GM19397 (cell line): Measurements from ENCODE around the gene CYTH4.

Experiments used
- ATAC-seq: cut with Tn5 transposase; IDR thresholded peaks from one replicate; pipeline ENCODE4 v1.9.1; 2021; ENCODE audit warnings: mild to moderate bottlenecking, moderate library complexity; ENCODE audit not compliant: unreplicated experiment

The CYTH4 gene

DNA sequence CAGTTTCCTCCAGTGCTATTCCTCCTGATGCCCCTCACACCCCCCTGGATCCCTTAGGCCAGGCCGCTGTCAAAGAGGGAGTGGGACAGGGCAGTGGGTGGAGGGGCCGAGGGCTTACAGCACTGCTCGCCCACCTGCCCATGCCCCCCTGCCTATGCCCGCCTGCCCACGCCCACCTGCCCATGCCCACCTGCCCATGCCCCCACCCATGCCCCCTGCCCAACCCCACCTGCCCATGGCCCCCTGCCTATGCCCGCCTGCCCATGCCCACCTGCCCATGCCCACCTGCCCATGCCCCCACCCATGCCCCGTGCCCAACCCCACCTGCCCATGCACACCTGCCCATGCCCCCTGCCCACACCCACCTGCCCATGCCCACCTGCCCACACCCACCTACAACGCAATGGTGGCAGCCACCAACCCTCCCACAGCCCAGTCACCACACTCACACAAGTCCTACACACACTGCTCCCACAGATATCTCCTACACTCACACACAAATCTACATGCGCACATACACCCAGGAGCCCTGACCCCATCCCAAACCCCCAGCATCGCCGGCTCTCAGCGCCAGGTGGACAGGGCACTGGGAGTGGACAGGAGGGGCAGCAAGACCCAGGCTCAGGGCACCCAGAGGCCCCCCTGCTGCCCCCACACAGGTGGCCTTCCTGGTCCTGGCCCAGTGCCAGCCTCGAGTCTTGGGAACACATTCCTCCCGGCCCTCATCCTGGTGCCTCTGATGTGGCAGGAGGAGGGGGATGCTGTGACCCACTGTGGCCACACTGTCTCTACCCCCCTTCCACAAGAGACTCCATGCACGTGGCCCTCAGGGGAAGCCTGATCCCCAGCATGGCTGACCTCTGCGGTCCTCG lies 61.8 kb downstream of the CYTH4 start:
- no peak for ATAC-seq

DNA sequence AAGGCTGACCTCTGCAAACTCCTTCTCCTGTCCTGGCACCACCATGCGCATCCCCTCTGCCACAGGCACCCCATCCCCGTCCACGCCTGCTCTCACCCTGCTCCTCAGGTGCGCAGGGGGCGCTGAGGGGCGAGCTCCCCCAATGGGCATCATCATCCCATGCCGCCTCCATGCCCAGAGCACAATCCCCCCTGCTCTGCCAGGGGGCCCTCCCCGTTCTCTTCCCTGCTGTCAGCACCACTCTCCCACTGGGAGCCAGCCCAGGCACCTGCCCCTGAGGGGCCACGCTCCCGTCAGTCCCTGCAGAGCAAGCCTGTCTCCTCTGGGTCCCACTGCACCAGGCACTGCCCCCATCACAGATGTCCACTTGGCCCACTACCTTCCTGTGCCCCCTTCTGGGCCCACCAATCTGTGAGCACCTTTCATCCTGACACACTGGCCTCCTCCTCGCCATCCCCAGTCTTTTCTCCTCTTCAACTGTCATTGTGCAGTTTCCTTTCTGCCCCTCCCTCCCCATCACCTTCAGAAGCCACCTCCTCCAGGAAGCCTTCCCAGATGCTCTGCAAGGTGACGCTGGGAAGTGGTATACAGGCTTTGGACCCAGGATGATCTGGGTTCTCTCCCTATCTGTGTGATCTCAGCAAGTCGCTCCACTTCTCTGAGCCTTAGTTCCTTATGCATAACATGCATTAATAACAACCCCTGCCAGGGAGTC lies 62.6 kb downstream of the CYTH4 start:
- ATAC-seq, result no peak

DNA sequence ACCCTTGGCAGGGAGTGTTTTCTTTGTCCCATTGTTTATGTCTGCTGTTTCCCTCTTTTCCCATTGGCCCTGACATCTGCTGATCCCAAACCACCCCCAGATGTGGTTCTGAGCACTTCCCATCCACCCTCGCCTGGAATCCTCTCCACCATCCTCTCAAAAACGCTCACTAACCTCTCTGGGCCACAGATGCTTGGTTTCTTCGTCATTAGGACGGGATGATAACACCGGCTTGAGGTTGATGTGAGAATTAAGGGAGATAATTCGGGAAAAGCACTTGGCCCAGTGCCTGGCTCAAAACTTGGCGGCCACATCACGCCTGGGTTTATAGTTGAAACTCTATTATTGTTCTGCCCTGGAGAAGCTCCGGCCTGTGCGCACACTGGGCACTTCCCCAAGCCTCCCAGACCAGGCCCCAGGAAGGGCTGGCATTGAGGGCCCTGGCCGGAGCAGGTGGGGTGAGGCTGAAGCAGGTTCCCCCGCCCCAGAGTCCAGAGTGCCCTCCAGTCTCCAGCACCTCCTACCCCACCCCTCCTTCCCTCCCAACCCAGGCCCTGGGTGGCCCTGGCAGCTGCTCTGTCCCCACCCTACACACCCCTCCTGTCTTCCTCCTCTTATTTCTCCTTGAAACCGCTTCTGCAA lies 63.7 kb downstream of the CYTH4 start:
- no peak for ATAC-seq

DNA sequence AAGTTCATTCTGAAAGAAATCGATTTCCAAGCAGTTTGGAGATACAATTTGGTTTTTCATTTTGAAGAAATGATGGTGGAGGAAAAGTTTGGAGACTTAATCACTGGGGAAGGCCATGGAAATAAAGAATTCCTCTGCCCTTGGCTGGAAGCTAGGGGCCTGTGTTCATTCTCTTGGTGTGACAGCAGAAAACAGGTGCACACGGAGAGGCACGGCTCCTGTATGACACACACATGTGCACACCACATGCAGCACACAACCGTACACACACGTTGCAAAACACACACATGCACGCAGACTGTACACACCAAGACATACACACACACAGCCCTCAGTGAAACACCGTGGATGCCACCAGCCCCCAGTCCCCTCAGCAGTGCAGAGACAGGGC lies 64.2 kb downstream of the CYTH4 start:
- no peak for ATAC-seq

DNA sequence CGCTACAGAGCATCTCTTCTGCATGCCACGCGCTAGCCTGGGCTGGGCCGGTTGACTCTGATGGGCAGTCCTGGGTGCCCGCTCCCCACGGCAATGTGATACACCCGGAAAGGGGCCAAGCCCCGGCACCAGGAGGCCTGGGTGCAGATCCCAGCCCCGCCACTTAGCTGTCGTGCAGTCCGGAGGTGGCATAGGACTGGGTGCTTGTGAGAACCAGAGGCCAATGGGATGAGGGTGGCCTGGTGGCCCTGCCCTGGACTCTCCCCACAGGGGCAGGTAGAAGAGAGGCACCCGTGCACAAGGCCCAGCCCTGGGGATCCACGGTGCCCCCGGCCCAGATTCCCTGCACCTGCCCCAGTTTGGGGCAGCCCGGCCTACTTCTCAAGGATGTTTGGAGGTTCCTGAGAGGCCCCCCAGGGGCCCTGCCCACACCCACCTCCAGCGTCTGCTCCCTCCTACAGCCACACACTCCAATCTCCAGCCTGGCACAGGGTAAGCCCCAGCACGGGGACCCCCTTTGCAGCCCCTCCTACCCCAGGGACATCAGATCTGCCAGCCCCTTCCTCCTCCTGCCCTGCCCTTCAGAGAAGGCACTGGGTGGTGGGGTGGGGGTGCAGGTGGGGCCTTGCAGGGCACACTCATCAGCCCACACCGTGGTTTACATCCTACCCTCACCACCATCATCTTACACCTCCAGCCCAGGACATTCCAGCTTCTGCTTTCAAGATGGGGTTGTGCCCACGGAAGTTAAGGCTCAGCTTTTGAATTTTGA lies 66.9 kb downstream of the CYTH4 start:
- no peak for ATAC-seq

DNA sequence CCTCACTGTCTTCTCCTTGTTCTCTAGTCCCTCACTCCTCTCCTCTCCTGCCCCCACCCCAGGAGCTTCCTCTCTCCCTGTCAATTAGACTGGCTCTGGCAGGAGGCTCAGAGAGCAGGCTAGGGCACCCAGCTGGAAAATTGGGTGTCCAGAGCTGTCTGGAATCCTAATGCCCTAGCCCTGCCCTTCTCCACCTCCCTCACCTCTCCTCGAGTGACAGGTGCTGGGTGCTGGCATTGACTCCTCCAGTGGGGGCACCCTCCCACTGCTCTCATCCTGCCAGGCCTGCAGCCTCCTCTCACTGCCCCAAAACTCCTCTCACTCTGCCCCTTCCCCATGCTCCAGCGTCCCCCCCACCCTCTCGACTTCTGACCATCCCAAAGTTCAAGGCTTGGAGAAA lies 68.9 kb downstream of the CYTH4 start:
- no peak for ATAC-seq

DNA sequence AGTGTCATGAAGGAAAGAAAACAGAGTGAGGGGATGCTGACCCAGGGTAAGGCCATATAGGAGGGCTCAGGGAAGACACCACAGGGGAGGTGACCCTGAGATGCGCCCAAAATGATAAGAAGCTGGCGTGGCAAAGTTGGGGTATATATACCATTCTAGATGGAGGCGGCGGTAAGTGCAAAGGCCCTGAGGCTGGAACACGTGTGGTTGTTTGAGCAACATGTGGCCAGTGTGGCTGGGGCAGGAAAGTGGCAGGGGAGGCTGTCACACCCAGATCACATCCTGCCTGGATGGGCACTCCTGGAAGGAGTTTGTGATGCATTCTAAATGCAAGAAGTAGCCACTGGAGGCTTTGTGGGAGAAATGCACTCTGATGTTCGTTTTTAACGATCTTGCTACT lies 70.2 kb downstream of the CYTH4 start:
- ATAC-seq, result no peak

DNA sequence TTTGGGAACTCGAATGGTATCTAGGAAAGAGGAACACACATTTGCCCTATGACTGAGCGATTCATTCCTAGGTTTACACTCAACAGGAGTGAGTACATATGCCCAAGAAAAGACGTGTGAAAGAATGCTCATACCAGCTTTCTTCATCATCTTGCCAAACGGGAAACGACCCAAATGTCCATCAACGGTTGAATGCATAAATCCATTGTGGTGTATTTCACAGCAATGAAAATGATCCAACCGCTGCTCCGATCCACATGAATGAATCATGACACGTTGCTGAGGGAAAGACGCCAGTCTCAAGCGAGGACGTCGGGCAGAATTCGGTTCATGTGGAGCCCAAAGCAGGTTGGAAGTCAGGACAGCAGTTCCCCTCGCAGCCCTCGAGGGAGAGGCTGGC lies 71.5 kb downstream of the CYTH4 start:
- no peak for ATAC-seq

DNA sequence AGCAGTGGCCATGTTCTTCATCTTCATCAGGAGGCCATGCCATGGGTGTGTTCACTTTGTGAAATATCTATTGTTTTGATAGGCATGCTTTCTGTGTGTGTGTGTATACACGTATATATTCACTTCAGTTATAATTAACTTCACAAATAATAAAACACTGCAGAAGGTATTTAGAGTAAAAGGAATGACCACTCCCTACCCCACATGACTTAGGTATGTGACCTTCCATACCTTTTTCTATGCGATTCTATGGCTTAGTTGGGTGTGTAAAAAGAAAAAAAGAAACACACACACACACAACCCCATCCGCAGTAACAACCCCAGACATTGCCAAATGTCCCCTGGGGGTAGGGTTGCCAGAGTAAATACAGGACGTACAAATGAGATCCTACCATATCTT lies 72.0 kb downstream of the CYTH4 start:
- ATAC-seq, result no peak

DNA sequence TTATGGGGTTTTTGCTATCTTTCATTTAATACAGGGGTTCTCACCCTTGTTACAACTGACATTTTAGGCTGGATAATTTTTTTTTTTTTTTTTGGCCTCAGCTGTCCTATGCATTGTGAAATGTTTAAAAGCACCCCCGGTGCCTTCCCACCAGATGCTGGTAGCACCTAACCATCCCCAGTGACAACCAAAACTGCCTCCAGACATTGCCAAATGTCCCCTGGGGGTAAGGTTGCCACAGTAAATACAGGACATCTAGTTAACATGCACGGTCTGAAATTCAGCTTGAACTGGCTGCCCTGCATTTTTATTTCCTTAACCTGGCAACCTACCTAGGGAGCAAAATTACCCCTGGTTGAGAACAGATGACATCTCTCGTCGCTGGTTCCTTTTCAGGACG lies 72.4 kb downstream of the CYTH4 start:
- ATAC-seq, result no peak

DNA sequence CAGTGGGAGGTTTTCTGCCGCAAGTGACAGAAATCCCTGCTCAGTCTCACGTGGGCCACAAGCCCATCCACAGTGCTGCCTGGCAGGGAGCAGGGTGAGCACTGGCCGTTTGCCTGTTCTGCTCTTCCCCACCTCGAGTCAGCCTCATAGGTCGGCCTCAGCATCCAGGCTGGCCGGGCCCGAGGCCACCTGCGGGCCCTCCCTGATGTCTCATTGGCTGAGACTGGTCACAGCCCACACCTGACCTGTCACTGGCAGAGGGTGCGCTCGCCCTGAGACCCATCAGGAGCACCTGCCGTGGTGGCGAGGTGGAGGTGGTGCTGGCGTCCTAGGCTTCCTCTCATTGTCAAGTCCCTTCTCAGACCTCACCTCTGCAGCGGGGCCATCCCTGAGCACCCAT lies 72.9 kb downstream of the CYTH4 start:
- no peak for ATAC-seq

DNA sequence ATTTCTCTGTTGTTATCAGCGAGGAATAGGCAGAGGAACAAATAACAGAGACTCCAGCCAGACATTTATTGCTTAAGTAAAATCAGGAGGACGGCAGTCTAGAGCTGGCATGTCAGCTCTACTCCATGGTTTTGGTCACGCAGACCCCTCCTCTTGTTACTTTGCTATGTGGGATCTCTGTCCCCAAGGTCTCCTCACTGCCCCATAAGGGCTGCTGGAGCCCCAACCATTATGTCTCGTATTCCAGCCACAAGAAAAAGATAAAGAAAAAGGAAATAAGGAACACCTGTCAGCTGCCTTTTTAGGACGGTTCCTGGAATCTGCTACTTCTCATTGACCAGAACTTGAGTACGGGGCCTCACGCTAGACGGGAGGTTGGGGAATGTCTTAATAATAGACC lies 74.6 kb downstream of the CYTH4 start:
- no peak for ATAC-seq

DNA sequence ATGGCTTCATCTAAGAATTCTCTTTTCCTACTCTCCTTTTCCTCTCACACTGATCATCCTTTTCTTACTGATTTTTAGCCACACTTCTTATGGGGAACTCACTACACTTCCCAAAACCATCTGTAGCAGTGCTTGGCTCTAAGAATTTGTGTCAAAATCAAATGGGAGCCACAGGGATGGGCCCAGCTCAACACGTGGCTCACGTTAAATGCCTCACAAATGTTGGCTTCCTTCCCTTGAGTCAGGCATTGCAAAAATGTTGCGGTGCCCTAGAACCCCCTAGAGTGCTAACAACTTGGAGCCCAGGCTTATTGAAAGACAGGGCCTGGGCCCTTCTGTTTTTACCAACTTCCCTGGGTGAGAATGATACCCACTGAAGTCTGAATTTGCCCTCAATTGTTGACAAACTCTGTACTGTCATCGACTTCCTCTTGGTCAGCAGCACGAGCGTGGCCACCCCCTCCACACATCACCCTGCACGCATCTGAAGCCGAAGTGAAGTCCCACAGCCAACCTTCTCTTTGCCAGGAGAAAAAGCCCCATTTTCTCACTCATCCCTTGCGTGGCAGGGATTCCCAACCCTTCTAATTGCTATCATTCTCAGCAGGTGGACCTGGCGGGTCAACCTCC lies 75.3 kb downstream of the CYTH4 start:
- no peak for ATAC-seq

DNA sequence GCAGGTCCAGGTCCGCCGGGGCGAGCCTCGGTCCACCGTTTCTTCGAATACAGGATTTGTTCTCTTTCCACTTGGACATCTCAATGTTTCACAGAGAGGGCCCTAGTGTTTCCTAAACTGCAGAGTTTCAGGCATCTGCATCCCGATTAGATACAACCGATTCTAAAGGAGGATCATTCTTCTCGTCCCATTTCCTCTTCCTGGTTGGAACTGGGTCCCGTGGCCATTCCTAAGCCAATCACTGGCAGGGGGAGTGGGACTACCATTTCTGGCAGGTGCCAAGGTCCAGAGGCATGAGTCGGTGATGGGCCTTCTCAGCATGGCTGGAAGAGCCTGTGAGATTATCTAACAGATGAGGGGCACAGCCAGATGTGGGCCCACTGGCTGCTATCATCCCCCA lies 76.1 kb downstream of the CYTH4 start:
- ATAC-seq, result no peak

DNA sequence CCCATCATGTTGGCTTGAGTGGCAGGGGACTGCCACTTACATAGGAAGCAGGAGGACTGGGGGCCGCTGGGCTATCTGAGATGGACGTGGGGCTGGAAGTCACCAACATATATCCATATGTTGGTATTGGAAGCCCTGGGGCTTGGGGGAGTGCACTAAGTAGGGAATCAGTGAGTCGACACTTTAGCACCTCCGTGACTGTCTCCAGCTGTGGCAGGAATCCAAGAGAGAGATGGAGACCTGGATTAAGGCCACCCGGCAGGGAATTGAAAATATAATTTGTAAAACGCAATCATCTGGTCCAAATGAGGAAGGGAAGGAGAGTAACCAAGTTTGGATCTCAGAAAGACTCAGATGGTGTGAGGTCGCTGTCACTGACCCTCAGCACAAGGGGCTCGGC lies 76.6 kb downstream of the CYTH4 start:
- ATAC-seq, result no peak

DNA sequence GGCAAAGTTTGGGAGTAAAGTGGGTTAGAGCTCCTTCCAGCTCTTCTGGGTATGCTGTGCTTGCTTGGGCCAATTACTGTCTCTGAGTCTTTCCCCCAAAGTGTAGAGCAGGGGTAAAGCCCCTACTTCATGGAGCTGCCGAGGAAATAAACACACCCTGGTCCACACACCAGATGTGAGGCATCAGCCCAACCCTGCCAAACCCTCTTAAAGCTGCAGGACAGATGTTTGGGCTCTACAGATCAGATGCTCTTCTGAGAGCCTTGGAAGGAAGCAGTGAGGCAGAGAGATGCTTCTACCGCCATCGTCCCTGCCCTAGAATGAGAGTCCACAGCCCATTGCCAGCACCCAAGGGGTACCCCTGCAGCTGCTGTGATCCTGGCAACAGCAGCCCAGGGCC lies 80.3 kb downstream of the CYTH4 start:
- no peak for ATAC-seq

DNA sequence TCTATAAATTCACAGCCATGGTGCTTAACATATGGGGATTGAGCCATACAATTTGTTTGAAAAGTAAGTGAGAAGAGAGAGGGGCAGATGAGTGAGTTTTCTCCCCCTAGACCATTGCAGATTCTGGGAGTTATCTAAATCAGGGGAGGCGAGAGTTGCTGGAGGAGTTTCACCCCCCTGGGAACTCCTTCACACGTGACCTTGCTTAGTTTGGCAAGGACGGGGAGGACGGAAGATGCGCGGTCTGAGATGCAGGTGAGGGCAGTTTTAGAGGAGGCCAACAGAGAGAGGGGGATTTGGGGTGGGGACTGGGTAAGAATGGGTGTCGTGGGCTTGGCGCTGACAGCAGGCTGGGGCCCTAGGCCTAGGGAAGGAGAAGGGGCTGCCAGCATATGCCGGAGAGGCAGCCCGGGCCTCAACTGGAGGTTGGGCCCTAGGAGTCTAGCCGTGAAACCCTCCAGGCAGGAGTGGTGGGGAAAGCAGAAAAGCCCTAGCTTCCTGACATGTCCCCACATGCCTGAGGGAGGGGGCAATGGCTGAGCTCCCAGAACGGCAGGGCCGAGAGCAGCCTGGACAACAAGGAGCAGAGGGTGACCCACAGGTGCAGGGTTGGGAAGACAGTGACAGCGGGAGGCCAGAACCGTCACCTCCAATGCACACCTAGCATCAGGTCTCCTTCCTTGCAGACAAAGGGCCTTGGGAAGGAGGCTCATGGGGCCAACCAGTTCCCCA lies 81.1 kb downstream of the CYTH4 start:
- no peak for ATAC-seq
